Retinal pigment epithelial cell (primary cell): ENCODE results near the gene ISG15.

Source experiments
- DNase-seq: peaks from one replicate; pipeline ENCODE4 v3.0.0-alpha.2; 2010; ENCODE audit warnings: low read depth
- H3K4me3 ChIP-seq: 2 replicates; pipeline ENCODE4 v1.5.1; 2011; ENCODE audit warnings: mild to moderate bottlenecking, low read length, control low read depth, moderate library complexity
- CTCF ChIP-seq: conservative IDR thresholded peaks from 2 replicates; pipeline ENCODE4 v1.5.1; 2011; ENCODE audit warnings: low read depth, low read length, control low read depth, inconsistent platforms

Gene ISG15

GRCh38 chr1:967466-968343, 45.6 kb upstream of the ISG15 start:
- no peak overlapping the region for H3K4me3 ChIP-seq
- TF ChIP-seq CTCF, result no peak
- no peak for DNase-seq

- H3K4me3 ChIP-seq, result no peak overlapping the region
- no peak for DNase-seq
- TF ChIP-seq CTCF, result no peak
These were observed 43.9 kb upstream of the ISG15 start for GRCh38 chr1:969260-969855.

- no peak for TF ChIP-seq CTCF
- no peak for DNase-seq
- H3K4me3 ChIP-seq, result no peak overlapping the region
These were observed 42.9 kb upstream of the ISG15 start for GRCh38 chr1:970242-970972.

GRCh38 chr1:970973-971730, 42.1 kb upstream of the ISG15 start:
- TF ChIP-seq CTCF, result no peak
- no peak for DNase-seq

GRCh38 chr1:971751-972506, 41.4 kb upstream of the ISG15 start:
- H3K4me3 ChIP-seq, result no peak overlapping the region
- TF ChIP-seq CTCF, result no peak
- DNase-seq, result no peak

More at GRCh38 chr1:970973-971730, 42.1 kb upstream of the ISG15 start:
- H3K4me3 ChIP-seq, result no peak overlapping the region

- TF ChIP-seq CTCF, result no peak
- H3K4me3 ChIP-seq, result no peak overlapping the region
- no peak for DNase-seq
These were observed 40.4 kb upstream of the ISG15 start for GRCh38 chr1:972726-973458.
